Stimulated activated CD8-positive, alpha-beta memory T cell treated with anti-CD3 and anti-CD28 coated beads, Interleukin-4, amount 100 ng/mL, for 48 hours (primary cell): Measurements from ENCODE around the gene C9orf43.
"Not testable (repeated sequence)": the region's sequence is repeated elsewhere in the genome, so short reads cannot be mapped to it uniquely, and the experiment has no call there.

Experiments used
- DNase-seq: peaks from one replicate; pipeline ENCODE4 v3.0.0-alpha.2; 2020

Gene C9orf43, protein sequence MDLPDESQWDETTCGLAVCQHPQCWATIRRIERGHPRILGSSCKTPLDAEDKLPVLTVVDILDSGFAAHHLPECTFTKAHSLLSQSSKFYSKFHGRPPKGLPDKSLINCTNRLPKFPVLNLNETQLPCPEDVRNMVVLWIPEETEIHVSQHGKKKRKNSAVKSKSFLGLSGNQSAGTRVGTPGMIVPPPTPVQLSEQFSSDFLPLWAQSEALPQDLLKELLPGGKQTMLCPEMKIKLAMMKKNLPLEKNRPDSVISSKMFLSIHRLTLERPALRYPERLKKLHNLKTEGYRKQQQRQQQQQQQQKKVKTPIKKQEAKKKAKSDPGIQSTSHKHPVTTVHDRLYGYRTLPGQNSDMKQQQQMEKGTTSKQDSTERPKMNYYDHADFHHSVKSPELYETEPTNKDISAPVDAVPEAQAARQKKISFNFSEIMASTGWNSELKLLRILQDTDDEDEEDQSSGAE

GRCh38 chr9:113410207-113410864 is at the start of gene C9orf43, which contains the start of gene POLE3:
C9orf43 (plus strand) TSS chr9:113410747; CDS start chr9:113413494, 2,747 bp downstream.
POLE3 (minus strand) TSS chr9:113410675; CDS start chr9:113410293, 382 bp downstream.
- DNase-seq = peak; percentile 97

GRCh38 chr9:113361304-113362018 is 49.1 kb upstream of the C9orf43 start:
- peak; percentile 41 for DNase-seq

- DNase-seq = no peak
These were observed 47.2 kb upstream of the C9orf43 start for GRCh38 chr9:113363336-113363735.

- no peak for DNase-seq
These were observed 45.6 kb upstream of the C9orf43 start for GRCh38 chr9:113364951-113365350.

DNA sequence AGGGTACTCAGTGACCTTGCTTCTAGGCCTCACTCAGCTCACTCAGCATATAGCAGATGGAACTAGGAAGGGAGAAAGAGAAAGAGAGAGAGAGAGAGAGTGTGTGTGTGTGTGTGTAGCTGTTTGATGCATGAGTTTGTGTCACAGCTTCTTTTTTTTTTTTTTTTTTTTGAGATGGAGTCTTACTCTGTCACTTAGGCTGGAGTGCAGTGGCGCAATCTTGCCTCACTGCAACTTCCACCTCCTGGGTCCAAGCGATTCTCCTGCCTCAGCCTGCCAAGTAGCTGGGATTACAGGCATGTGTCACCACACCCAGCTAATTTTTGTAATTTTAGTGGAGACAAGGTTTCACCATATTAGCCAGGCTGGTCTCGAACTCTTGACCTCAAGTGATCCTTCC is 44.9 kb upstream of the C9orf43 start:
- DNase-seq = not testable (repeated sequence)

DNA sequence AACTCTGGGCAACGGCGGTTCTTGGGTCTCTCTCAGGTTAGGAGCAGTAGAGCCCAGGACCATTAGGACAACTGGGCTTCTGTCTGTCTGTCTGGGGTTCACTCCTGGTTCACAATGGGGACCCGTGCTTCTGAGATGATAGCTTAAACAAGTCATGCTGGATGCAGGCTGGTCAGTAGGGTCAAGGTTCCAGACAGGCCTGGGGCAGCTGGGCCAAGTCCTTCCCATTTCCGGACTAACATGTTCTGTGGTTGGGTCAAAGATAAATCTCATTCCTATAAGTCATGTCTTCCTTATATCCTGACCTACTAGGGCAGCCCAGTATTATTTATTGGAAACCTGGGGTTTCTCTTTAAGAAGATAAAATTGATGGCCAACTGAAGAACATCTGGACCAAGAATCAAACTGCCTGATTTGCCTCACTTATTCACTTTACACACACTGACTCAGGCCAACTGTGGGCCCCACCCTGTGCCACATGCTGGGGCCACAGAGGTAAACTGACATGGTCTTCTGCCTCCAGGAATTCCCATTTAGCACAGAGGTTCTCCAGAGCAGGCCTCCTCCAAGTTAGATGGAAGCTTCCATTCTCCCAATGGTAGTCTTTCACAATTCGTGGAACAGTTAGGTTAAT is 42.1 kb upstream of the C9orf43 start:
- DNase-seq = no peak

- no peak for DNase-seq
These were observed 41.3 kb upstream of the C9orf43 start for GRCh38 chr9:113368982-113369854.

- DNase-seq = no peak
These were observed 40.7 kb upstream of the C9orf43 start for GRCh38 chr9:113369855-113370140.

DNA sequence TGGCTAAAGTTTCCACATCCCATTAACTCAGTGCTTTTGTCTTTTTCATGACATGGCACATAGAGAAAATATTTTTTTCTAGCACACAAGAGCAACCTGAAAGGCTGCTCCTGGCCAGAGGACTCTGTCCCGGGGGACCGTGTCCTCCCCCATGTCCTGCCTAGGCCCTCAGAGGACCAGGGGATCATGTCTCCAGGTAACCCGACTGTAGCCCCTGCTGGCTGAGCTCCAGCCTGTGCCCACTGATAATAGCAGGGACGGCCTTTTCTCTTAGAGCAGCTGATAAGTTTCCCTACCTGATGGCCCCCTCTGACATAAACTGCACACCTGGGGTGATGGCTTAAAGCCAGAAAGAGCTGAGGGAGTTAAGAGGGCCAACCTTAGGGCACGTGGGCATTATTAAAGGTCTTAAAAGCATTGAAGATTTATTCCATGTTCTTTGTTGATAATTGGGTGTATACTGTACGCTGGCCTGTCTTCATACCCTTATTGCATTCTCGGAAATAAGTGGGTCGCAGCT is 39.7 kb upstream of the C9orf43 start:
- no peak for DNase-seq

- no peak for DNase-seq
These were observed 38.5 kb upstream of the C9orf43 start for GRCh38 chr9:113372059-113372458.

- DNase-seq = no peak
These were observed 37.3 kb upstream of the C9orf43 start for GRCh38 chr9:113373256-113373655.

- no peak for DNase-seq
These were observed 36.7 kb upstream of the C9orf43 start for GRCh38 chr9:113373676-113374392.

- DNase-seq = no peak
These were observed 35.2 kb upstream of the C9orf43 start for GRCh38 chr9:113375057-113376023.

DNA sequence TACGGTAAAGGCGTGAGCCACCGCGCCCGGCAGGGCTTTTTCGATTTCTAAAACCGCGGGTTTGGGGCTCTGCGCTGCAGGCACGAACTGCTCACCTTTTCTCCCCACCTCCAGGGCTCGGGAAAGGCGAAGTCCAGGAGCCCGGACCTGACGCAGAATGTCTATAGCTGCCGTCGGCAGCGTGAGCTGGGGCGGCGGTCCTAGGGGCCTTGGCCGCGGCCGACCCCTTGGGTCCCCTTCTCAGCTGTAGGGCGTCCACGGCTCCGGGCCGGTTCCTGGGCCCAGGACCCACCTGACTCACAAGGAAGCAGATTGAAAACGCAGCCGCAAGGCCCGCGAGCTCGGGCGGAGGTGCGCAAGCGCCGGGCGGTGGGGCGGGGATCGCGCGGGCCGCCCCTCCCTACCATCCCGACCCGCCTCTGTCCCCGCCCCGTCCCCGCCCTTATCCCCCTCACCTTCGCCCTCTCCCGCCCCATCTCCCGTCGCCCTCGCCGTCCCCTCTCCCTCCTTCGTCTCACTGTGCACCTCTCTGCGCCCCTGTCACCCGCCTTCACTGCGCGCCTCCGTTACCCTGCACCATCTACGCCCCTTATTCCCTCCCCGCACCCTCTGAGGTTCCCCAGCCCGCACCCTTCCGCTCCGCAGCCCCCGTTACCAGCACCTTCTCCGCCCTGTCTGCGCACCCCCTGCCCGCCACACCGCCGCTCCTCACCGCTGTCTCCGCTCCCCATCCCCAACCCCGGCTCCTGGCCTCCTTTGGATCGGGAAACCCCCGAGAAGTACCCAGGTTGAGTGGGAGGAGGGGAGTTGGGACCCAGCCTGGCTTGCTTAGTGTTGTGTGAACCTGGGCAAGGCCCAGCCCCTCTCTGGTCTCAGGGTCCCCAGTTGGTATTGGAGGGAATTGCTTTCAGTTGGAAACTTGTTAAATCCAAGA is 33.6 kb upstream of the C9orf43 start, which contains the start of gene HDHD3:
Gene HDHD3 (minus strand): TSS at position 353 of the 934 bp plus-strand sequence. CDS start 2,632 bp downstream, outside the sequence.
- peak; percentile 83 for DNase-seq

DNA sequence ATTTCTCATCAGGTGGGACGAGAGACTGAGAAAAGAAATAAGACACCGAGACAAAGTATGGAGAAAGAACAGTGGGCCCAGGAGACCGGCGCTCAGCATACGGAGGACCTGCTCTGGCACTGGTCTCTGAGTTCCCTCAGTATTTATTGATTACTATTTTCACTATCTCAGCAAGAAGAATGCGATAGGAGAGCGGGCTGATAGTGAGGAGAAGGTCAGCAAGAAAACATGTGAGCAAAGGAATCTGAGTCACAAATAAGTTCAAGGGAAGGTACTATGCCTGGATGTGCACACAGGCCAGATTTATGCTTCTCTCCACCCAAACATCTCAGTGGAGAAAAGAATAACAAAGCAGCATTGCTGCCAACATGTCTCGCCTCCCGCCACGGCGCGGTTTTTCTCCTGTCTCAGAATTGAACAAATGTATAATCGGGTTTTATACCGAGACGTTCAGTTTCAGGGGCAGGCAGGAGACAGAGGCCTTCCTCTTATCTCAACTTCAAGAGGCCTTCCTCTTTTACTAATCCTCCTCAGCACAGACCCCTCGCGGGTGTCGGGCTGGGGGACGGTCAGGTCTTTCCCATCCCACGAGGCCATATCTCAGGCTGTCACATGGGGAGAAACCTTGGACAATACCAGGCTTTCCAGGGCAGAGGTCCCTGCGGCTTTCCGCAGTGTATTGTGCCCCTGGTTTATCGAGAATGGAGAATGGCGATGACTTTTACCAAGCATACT is 31.3 kb upstream of the C9orf43 start:
- not testable (repeated sequence) for DNase-seq

GRCh38 chr9:113379829-113380210 is 30.7 kb upstream of the C9orf43 start:
- not testable (repeated sequence) for DNase-seq

- no peak for DNase-seq
These were observed 29.6 kb upstream of the C9orf43 start for GRCh38 chr9:113380869-113381378.

- DNase-seq = not testable (repeated sequence)
These were observed 29.1 kb upstream of the C9orf43 start for GRCh38 chr9:113381441-113381840.
